Measurements from ENCODE around the gene STARD10. TPM values are rescaled to one million over a fixed set of nuclear protein-coding genes. Genes with fewer than 3 reads are reported as not detected.

STARD10 gene
- total and polyA plus RNA-seq, 9 of the 15 experiments (the other 6 are each of a cell fraction or from before 2014, with no cell fraction given) = 0.15 to 52.9 (median 32.3) TPM

GRCh38 chr11:72719551-72719950 is 74.3 kb downstream of the STARD10 start:
- ChIA-PET CTCF (ENCODE audit: low intra/inter-chr PET ratio) (no interaction called here), POLR2A (interaction anchor here (1.1 kb wide), 1 partner anchor 109 kb away, joined by 5 read pairs; no protein-coding TSS in a partner anchor)
- DNase-seq (ENCODE audit: extremely low read depth in 1 of 4, low spot score in 3 of 4) (no peak), FAIRE-seq (no peak), ATAC-seq (no peak)
- peaks cover 48% of the 10 kb centered on the region for H3K79me2 ChIP-seq (ENCODE audit: control insufficient read depth, insufficient read depth, low read length)
- 90% methylated on average over 2 of the region's 4 CpGs for WGBS (ENCODE audit: insufficient coverage, low coverage, missing lambda C conversion rate)
- BruUV-seq (replicated peaks) = no TSS peak
- H3K4me1 ChIP-seq (replicated peaks in 1 of 2; ENCODE audit: control insufficient read depth in 2 of 2, insufficient read depth in 2 of 2, low read length in 2 of 2) = peaks cover 11 to 25% of the 10 kb centered on the region in 2 experiments; a peak in 4 of 5 replicates
- no peak for TF ChIP-seq ELF1 (tag; IDR thresholded peaks at IDR 0.05)
- TF ChIP-seq ZNF511 (CRISPR knock-in tag; IDR thresholded peaks at IDR 0.05) = no peak
- TF ChIP-seq CBX8 (IDR thresholded peaks at IDR 0.05; ENCODE audit: borderline replicate concordance, extremely low read depth, low read depth, low read length, poor library complexity, severe bottlenecking) = no peak
- no peak for TF ChIP-seq ATF2 (CRISPR knock-in tag; IDR thresholded peaks at IDR 0.05)
- no peak for TF ChIP-seq MXD1 (CRISPR knock-in tag; IDR thresholded peaks at IDR 0.05; ENCODE audit: borderline replicate concordance, poor library complexity, severe bottlenecking)
- no peak for TF ChIP-seq ZNF512 (tag; IDR thresholded peaks at IDR 0.05)
- no peak for TF ChIP-seq ZNF253 (CRISPR knock-in tag; conservative IDR thresholded peaks at IDR 0.05)
- TF ChIP-seq ZNF76 (CRISPR knock-in tag; IDR thresholded peaks at IDR 0.05; ENCODE audit: borderline replicate concordance) = no peak
- TF ChIP-seq ZBTB1 (CRISPR knock-in tag; IDR thresholded peaks at IDR 0.05; ENCODE audit: borderline replicate concordance, low read depth) = no peak
- no peak for TF ChIP-seq NCOA4 (IDR thresholded peaks at IDR 0.05; ENCODE audit: partially characterized antibody)
- TF ChIP-seq GABPA (tag; conservative IDR thresholded peaks at IDR 0.05; ENCODE audit: low read depth) = no peak
- no peak for TF ChIP-seq FOXJ3 (CRISPR knock-in tag; IDR thresholded peaks at IDR 0.05)
- TF ChIP-seq ZNF644 (tag; IDR thresholded peaks at IDR 0.05; ENCODE audit: low read depth) = no peak
- no peak for TF ChIP-seq SAP30 (IDR thresholded peaks at IDR 0.05; ENCODE audit: borderline replicate concordance, insufficient read depth, low read depth, low read length, poor library complexity, severe bottlenecking)
- no peak for TF ChIP-seq SP2 (IDR thresholded peaks at IDR 0.05; ENCODE audit: extremely low read depth, low read depth, low read length, poor library complexity, severe bottlenecking)
- H4K20me1 ChIP-seq (replicated peaks; ENCODE audit: control insufficient read depth, insufficient read depth, low read length) = no peaks in the 10 kb centered on the region
- H3K27ac ChIP-seq (ENCODE audit: extremely low read depth, low read depth, low read length) = no peak overlapping the region
- no peaks in the 10 kb centered on the region for H3K9me1 ChIP-seq (ENCODE audit: control insufficient read depth, insufficient read depth, low read length)
- H3K36me3 ChIP-seq (ENCODE audit: control insufficient read depth, insufficient read depth, low read length) = peaks cover 72% of the 10 kb centered on the region
- in situ Hi-C loops (cut with MboI) = no loop called here
- no peak overlapping the region for H3K4me2 ChIP-seq (ENCODE audit: insufficient read depth, low read length)
- no peaks in the 10 kb centered on the region for H3K27me3 ChIP-seq (ENCODE audit: control insufficient read depth in 2 of 2, insufficient read depth in 2 of 2, low read length in 2 of 2)
- intact Hi-C loops (cut with micrococcal nuclease) = no loop called here
- no peaks in the 10 kb centered on the region for H3K9me3 ChIP-seq (replicated peaks; ENCODE audit: control insufficient read depth, insufficient read depth, low read depth, low read length)
- no peak overlapping the region; a peak in 1 of 4 replicates for H3K9ac ChIP-seq (ENCODE audit: insufficient read depth in 1 of 2, low read depth in 2 of 2, low read length in 2 of 2)
- H3K4me3 ChIP-seq = no peak overlapping the region
- no peak overlapping the region for H2AFZ ChIP-seq (ENCODE audit: low read depth, low read length)

All from K562 (cell line).